SK-N-SH treated with all-trans-retinoic acid at 6 μM for 48 hours (cell line): ENCODE data around the gene NADSYN1.
"Not testable (repeated sequence)": the region's sequence is repeated elsewhere in the genome, so short reads cannot be mapped to it uniquely, and the experiment has no call there.

Experiments used
- ATAC-seq: fragments of 200-7000 bp; cut with Tn5 transposase; 3 replicates; pipeline ENCODE4 v1.9.1; 2020; ENCODE audit warnings: mild to moderate bottlenecking, moderate library complexity
- ARNTL ChIP-seq: fragments of 450-650 bp; formaldehyde crosslinking; IDR thresholded peaks from 2 replicates; pipeline ENCODE4 v1.5.0; 2020; ENCODE audit warnings: low read depth, mild to moderate bottlenecking, moderate library complexity, borderline replicate concordance
- BACH2 ChIP-seq: fragments of 250-450 bp; sonication (Bioruptor Pico); IDR thresholded peaks from 2 replicates; pipeline ENCODE4 v1.9.0; 2021; ENCODE audit warnings: mild to moderate bottlenecking, borderline replicate concordance
- CREB5 ChIP-seq: fragments of 250-450 bp; sonication (Bioruptor Pico); IDR thresholded peaks from 2 replicates; pipeline ENCODE4 v1.5.1; 2020; ENCODE audit warnings: low read depth, mild to moderate bottlenecking, moderate library complexity
- CSDC2 ChIP-seq: fragments of 250-450 bp; sonication (Bioruptor Pico); IDR thresholded peaks from 2 replicates; pipeline ENCODE4 v1.5.0; 2020; ENCODE audit warnings: mild to moderate bottlenecking, moderate library complexity
- CSRNP3 ChIP-seq: fragments of 250-450 bp; sonication (Bioruptor Pico); IDR thresholded peaks from 2 replicates; pipeline ENCODE4 v1.5.1; 2021; ENCODE audit warnings: mild to moderate bottlenecking, moderate library complexity
- ESRRG ChIP-seq: fragments of 250-450 bp; sonication (Bioruptor Pico); IDR thresholded peaks from 2 replicates; pipeline ENCODE4 v1.6.1; 2021; ENCODE audit warnings: mild to moderate bottlenecking
- GLIS3 ChIP-seq: fragments of 250-450 bp; sonication (Bioruptor Pico); IDR thresholded peaks from 2 replicates; pipeline ENCODE4 v1.5.0; 2020; ENCODE audit warnings: mild to moderate bottlenecking, moderate library complexity
- OSR1 ChIP-seq: fragments of 250-450 bp; sonication (Bioruptor Pico); IDR thresholded peaks from 2 replicates; pipeline ENCODE4 v1.8.0; 2022; ENCODE audit warnings: moderate library complexity, mild to moderate bottlenecking, inconsistent platforms
- PATZ1 ChIP-seq: fragments of 250-450 bp; sonication (Bioruptor Pico); IDR thresholded peaks from 2 replicates; pipeline ENCODE4 v1.8.0; 2020; ENCODE audit warnings: mild to moderate bottlenecking, moderate library complexity, borderline replicate concordance
- POU6F1 ChIP-seq: fragments of 250-450 bp; sonication (Bioruptor Pico); IDR thresholded peaks from 2 replicates; pipeline ENCODE4 v1.8.0; 2021; ENCODE audit warnings: low read depth, mild to moderate bottlenecking, moderate library complexity, borderline replicate concordance
- PPARA ChIP-seq: fragments of 250-450 bp; sonication (Bioruptor Pico); IDR thresholded peaks from 2 replicates; pipeline ENCODE4 v1.5.0; 2020; ENCODE audit warnings: mild to moderate bottlenecking, borderline replicate concordance
- RARB ChIP-seq: fragments of 250-450 bp; sonication (Bioruptor Pico); IDR thresholded peaks from 2 replicates; pipeline ENCODE4 v1.8.0; 2021; ENCODE audit warnings: mild to moderate bottlenecking, moderate library complexity
- SNAI2 ChIP-seq: fragments of 250-450 bp; sonication (Bioruptor Pico); IDR thresholded peaks from 2 replicates; pipeline ENCODE4 v1.5.0; 2020; ENCODE audit warnings: mild to moderate bottlenecking, moderate library complexity
- TCF4 ChIP-seq: fragments of 250-450 bp; sonication (Bioruptor Pico); IDR thresholded peaks from 2 replicates; pipeline ENCODE4 v1.8.0; 2021; ENCODE audit warnings: mild to moderate bottlenecking, moderate library complexity, borderline replicate concordance
- TOX ChIP-seq: fragments of 250-450 bp; sonication (Bioruptor Pico); IDR thresholded peaks from 2 replicates; pipeline ENCODE4 v1.8.0; 2021; ENCODE audit warnings: mild to moderate bottlenecking, moderate library complexity, borderline replicate concordance
- TSHZ2 ChIP-seq: fragments of 250-450 bp; sonication (Bioruptor Pico); IDR thresholded peaks from 2 replicates; pipeline ENCODE4 v1.5.0; 2020; ENCODE audit warnings: mild to moderate bottlenecking, moderate library complexity
- ZFP3 ChIP-seq: fragments of 250-450 bp; sonication (Bioruptor Pico); IDR thresholded peaks from 2 replicates; pipeline ENCODE4 v1.5.0; 2020; ENCODE audit warnings: mild to moderate bottlenecking, moderate library complexity
- ZNF70 ChIP-seq: fragments of 450-650 bp; formaldehyde crosslinking; IDR thresholded peaks from 2 replicates; pipeline ENCODE4 v1.5.0; 2020; ENCODE audit warnings: mild to moderate bottlenecking, moderate library complexity
- ZNF8 ChIP-seq: fragments of 450-650 bp; formaldehyde crosslinking; IDR thresholded peaks from 2 replicates; pipeline ENCODE4 v1.5.0; 2020; ENCODE audit warnings: mild to moderate bottlenecking, moderate library complexity

NADSYN1 gene

GRCh38 chr11:71538666-71538990 lies 85.6 kb downstream of the NADSYN1 start (continued):
- TF ChIP-seq PATZ1 (CRISPR knock-in tag) (no peak), TCF4 (no peak)
- TF ChIP-seq, all 23 proteins: peak for 0

GRCh38 chr11:71539017-71539416 lies 86.0 kb downstream of the NADSYN1 start:
- no peak for TF ChIP-seq ZNF8 (CRISPR knock-in tag)
- no peak for TF ChIP-seq SNAI2 (CRISPR knock-in tag)
- no peak for TF ChIP-seq GLIS3 (CRISPR knock-in tag)
- TF ChIP-seq BACH2 (CRISPR knock-in tag), result no peak
- no peak for TF ChIP-seq ZNF70
- TF ChIP-seq PPARA (CRISPR knock-in tag), result no peak
- ATAC-seq, result no peak

GRCh38 chr11:71539971-71540370 lies 87.0 kb downstream of the NADSYN1 start:
- not testable (repeated sequence) for ATAC-seq

- ATAC-seq, result not testable (repeated sequence)
Observed at GRCh38 chr11:71540521-71541304, 87.7 kb downstream of the NADSYN1 start.

GRCh38 chr11:71542382-71542781 lies 89.4 kb downstream of the NADSYN1 start:
- TF ChIP-seq TSHZ2 (CRISPR knock-in tag) (no peak), CSDC2 (CRISPR knock-in tag) (no peak), ARNTL (CRISPR knock-in tag) (no peak), ESRRG (CRISPR knock-in tag) (no peak), RARB (CRISPR knock-in tag) (no peak), PPARA (CRISPR knock-in tag) (no peak), ZNF8 (CRISPR knock-in tag) (no peak)
- TF ChIP-seq, all 23 proteins: peak for 0
- ATAC-seq, result no peak

- ATAC-seq, result no peak
- TF ChIP-seq ZNF8 (CRISPR knock-in tag), result no peak
- TF ChIP-seq TOX, result no peak
- no peak for TF ChIP-seq POU6F1
- no peak for TF ChIP-seq TCF4
- TF ChIP-seq CSRNP3 (CRISPR knock-in tag), result no peak
- no peak for TF ChIP-seq RARB (CRISPR knock-in tag)
- no peak for TF ChIP-seq PATZ1 (CRISPR knock-in tag)
- no peak for TF ChIP-seq SNAI2 (CRISPR knock-in tag)
- no peak for TF ChIP-seq OSR1
- no peak for TF ChIP-seq GLIS3 (CRISPR knock-in tag)
- TF ChIP-seq CREB5 (CRISPR knock-in tag), result no peak
- TF ChIP-seq ARNTL (CRISPR knock-in tag), result no peak
- no peak for TF ChIP-seq BACH2 (CRISPR knock-in tag)
- no peak for TF ChIP-seq ZFP3 (CRISPR knock-in tag)
Observed at GRCh38 chr11:71542879-71543777, 90.1 kb downstream of the NADSYN1 start.
